VCaP (cell line): ENCODE measurements around the gene FGD3.

Experiments
- H3K27ac ChIP-seq: fragments of 450-650 bp; 2 replicates; pipeline ENCODE4 v1.5.1; 2017
- CTCF ChIP-seq: fragments of 450-650 bp; conservative IDR thresholded peaks from 2 replicates; pipeline ENCODE4 v1.5.1; 2017; ENCODE audit warnings: mild to moderate bottlenecking, moderate library complexity

The FGD3 gene

GRCh38 chr9:93036887-93037475 is 89.7 kb downstream of the FGD3 start:
- H3K27ac ChIP-seq = no peak overlapping the region
- TF ChIP-seq CTCF = no peak; the same call in 1 of the 2 replicates

- TF ChIP-seq CTCF = no peak
- H3K27ac ChIP-seq = no peak overlapping the region
Measured at GRCh38 chr9:93037476-93037971, 90.2 kb downstream of the FGD3 start.

GRCh38 chr9:93038918-93039317 is 91.6 kb downstream of the FGD3 start:
- no peak for TF ChIP-seq CTCF
- H3K27ac ChIP-seq = no peak overlapping the region

- TF ChIP-seq CTCF = no peak
- H3K27ac ChIP-seq = no peak overlapping the region
Measured at GRCh38 chr9:93039456-93039855, 92.1 kb downstream of the FGD3 start.

- H3K27ac ChIP-seq = no peak overlapping the region
- no peak for TF ChIP-seq CTCF
Measured at GRCh38 chr9:93039976-93040375, 92.7 kb downstream of the FGD3 start.

GRCh38 chr9:93040409-93040808 is 93.1 kb downstream of the FGD3 start:
- no peak overlapping the region for H3K27ac ChIP-seq
- TF ChIP-seq CTCF = no peak

- TF ChIP-seq CTCF = no peak
- no peak overlapping the region for H3K27ac ChIP-seq
Measured at GRCh38 chr9:93041108-93041802, 93.9 kb downstream of the FGD3 start.
